ENCODE measurements around the gene PBX1.
A peak's percentile ranks its signal among the peaks of the same experiment; 100 is the strongest.
"Not testable (repeated sequence)": the region's sequence is repeated elsewhere in the genome, so short reads cannot be mapped to it uniquely, and the experiment has no call there.

PBX1 gene

DNA sequence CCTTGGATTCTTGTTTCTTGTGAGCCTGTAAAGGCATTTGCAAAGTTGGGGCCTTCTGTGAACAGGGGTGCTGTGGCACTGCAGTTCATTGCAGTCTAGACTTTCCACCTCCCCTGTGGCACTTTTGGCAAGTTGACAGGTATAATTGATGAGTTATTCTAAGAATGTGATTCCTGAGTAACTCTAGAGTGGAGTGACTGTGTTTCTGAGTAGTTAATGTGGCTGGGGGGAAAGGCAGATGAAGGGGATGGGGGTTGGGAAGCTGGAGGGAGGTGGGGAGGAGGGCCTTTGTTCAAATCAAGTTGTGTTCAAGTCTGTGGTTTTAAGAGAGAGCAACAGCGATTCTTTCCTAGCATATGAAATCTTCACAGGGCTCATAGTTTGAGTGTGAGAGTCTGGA lies 32.9 kb downstream of the PBX1 start:
- no peak for FAIRE-seq

DNA sequence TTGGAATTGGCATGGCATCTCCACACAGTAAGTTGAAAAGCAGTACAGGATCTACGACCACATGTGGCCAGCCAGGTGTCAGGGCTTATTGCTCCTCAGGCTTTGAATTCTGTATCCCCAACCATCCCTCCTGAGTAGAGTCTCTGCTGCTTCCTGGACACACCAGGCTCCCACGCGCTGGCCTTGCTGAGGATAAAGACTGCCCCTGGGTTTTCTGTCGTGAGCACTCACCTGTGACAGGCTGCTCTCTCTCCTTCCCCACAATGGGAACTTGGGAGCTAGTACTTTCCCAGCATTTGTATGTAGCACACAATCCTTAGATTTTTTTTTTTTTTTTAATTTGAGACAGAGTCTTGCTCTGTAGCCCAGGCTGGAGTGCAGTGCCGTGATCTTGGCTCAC lies 33.6 kb downstream of the PBX1 start:
- no peak for FAIRE-seq

GRCh38 chr1:164595212-164595611 lies 36.2 kb downstream of the PBX1 start:
- no peak for FAIRE-seq

DNA sequence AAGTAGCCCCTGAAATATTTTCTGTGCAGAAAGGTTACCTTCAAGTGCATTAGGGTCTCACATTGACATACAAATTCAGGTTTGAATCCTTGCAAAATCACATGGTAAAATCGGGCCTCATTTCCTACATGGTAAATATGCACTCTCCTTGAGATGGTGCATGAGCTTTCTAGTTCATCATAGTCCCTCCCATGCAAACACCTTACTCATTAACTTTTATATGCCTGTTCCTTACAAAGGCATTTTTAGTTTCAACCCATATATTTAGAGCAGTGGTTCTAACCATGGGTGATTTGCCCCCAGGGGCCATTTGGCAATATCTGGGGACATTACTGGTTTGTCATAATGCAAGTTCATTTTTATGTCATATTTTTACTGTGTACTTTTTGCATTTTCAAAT lies 37.2 kb downstream of the PBX1 start:
- FAIRE-seq, result no peak

- no peak for FAIRE-seq
These were observed 39.7 kb downstream of the PBX1 start for GRCh38 chr1:164598719-164599118.

DNA sequence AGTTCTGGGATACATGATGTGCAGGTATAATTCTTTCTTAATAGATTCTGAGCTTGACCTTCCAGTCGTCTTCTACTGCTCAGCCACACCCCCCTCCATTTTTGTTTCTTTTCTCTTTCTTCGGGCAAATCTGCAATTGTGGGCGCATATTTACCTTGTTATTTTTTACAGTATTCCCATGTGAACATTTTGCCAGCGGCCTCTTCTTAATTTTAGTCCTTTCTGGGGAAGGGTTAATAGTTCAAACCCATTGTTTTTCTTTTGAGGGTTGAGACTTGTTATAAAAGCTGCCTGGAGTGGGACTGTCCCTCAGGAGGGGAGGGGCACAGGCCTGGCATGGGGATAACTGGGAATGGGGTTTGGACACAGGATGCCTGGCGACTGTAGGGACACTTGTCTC lies 40.3 kb downstream of the PBX1 start:
- peak; percentile 21 for FAIRE-seq

DNA sequence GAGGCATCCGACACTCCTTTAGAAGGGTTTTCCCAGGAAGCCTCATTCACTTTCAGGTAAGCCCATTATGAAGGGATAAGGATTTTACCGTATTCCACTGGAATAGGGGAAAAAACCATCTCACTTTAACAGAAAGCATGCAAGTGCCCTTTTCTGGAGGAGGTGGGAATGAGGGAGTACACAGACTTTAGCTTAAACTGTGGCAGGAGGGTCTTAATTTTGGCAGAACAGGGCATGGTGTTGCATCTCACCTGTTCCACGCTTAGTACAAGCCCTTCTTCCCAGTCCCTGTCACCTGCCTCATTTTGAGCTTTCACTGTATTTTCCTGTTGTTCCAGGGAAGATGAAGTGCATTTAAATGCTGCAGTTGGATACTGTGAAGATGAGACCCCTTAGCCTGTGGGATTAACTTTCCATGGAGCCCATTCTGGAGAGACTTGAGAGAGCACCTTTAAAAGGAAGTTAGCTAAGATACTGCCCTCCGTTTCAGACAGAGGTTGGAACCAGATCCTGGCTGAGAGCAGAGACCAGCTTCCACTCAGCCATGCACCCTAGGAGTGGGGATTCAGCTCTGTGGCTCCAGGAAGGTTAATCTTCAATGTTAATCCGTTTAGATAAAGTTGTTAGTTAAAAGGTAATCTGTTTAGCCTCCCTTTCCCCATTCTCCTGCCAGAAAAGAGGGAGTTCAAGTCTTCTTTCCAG lies 42.6 kb downstream of the PBX1 start:
- no peak for FAIRE-seq

GRCh38 chr1:164602101-164602422 lies 43.1 kb downstream of the PBX1 start:
- no peak for FAIRE-seq

GRCh38 chr1:164602480-164603093 lies 43.6 kb downstream of the PBX1 start:
- no peak for FAIRE-seq

DNA sequence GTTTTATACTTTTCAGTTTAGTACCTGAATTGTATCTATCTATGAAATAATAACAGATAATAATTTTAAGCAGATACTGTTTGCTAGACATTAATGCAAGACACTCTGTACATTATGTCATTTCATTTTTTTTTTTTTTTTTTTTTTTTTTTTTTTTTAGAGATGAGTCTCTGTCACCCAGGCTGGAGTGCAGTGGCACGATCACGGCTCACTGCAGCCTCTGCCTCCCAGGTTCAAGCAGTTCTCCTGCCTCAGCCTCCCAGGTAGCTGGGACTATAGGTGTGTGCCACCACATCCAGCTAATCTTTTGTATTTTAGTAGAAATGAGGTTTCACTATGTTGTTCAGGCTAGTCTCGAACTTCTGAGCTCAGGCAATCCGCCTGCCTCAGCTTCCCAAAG lies 44.8 kb downstream of the PBX1 start:
- not testable (repeated sequence) for FAIRE-seq

GRCh38 chr1:164604541-164604940 lies 45.6 kb downstream of the PBX1 start:
- no peak for FAIRE-seq

DNA sequence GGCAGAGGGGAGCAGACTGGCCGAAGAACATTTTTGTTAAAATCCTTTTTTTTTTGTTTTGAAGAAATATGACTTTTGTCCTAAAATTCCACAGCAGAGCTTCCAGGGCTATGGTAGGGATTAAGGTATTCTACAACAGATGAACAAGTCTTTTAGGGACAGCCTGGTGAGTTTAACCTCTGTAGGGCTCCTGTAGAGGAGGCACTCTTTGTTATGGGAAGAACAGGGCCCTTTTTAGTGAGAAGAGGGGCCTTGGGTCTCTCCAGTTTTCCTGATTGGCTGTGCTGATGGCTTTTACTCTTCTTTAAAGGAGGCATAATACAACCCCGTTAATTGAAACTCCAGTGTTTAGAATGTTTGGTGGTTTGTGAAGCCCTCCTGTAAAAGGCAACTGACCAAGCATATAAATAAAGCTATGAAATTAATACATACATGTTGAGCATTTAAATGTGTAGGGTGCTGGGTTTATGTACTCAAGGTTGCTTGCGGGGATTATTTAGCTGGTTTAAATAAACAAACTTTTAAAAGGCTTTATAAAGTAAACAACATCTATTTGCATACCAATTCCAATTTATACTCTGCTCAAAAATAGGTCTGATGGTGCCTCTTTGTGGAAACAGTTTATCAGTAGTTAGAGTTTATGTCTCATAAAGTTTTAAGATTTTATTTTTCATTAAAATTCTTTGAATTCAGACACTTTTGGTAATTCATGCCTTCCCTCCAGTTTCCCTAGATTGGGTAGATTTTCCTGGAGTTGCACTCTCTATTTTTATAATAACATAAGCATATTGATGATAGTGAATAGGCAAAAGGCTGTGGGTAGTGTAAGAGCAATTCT lies 46.5 kb downstream of the PBX1 start:
- FAIRE-seq, result no peak

DNA sequence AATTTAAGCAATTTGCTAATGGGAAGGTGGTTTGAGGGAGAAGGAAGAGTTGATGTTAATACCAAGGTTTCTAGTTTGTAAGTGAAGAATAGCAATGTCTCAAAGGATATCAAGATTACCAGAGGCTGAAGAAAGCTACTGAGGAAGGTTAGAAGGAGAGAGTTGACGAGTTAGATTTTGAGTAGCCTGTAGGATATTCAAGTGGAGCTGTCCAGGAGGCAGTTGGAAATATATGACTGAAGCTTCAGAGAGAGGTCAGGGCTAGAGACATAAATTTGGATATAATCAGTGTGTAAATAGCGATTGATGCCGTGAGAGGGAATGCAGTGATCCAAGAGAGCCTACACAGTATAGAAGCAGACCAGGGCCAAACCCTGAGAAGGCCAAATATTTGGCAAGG lies 48.4 kb downstream of the PBX1 start:
- no peak for FAIRE-seq

- FAIRE-seq, result no peak
These were observed 49.7 kb downstream of the PBX1 start for GRCh38 chr1:164608651-164609057.

- FAIRE-seq, result no peak
These were observed 50.1 kb downstream of the PBX1 start for GRCh38 chr1:164609089-164609488.

DNA sequence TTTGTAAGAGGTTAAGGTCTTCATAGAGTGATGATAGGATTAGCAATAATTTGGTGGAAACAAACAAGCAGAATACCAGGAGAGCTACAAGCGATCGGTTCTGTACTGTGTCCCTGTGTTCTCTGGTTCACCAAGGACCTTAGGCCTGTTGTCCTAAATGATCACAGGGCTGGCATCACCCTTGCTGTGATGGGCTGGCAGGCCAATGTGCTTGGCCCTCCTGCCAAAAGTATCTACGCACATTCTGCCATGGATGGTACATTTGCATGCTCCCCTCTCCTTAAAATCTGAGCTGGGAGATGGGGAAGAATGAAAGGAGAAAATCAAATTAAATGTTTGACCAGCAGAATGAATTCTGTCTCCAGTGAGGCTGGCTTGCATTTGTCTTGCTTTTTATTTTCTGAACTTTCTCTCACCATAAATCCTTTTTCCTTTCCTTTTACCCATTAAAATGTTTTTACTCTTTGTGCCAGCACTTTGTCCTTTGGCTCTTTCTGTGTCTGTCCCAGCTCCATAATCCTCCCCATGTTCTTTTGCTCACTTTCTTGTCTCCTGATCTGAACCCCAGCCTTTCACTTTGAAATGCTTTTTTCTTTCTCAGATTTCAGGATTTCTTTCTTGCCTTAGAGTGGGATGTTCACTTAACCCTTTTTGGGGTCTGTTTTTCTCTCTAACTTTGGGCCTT lies 51.7 kb downstream of the PBX1 start:
- no peak for FAIRE-seq

GRCh38 chr1:164611754-164612642 lies 53.0 kb downstream of the PBX1 start:
- no peak for FAIRE-seq

GRCh38 chr1:164613176-164613575 lies 54.2 kb downstream of the PBX1 start:
- FAIRE-seq, result no peak

DNA sequence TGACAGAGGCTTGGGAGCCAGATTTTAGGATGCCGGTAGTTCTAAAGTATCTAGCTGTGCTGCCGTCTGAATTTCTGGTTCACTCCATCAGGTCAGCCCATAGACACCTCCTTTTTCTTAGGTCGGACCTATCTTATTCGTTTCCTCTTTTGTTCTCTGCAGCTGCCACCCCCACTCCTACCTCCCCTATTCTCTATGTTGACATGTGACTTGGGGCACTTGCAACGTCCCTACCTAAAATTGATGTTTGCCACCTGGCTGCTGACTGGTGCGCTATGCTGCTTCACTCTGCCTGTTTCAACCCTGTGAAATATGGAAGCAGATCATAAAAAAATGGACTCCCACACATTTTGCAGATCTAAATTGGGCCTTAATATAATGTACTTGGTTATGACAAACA lies 55.3 kb downstream of the PBX1 start:
- FAIRE-seq, result no peak

- no peak for FAIRE-seq
These were observed 58.6 kb downstream of the PBX1 start for GRCh38 chr1:164617377-164618201.

- peak; percentile 47 for FAIRE-seq
These were observed 59.2 kb downstream of the PBX1 start for GRCh38 chr1:164618202-164618564.
